22Rv1 (cell line): ENCODE results near the gene CBX5.

ENCODE experiments used
- ZFX ChIP-seq: fragments of 450-650 bp; IDR thresholded peaks from 2 replicates; pipeline ENCODE4 v1.6.1; 2017; ENCODE audit warnings: antibody characterized with exemption, borderline replicate concordance
- TF ChIP-seq, protein P1 (sequence below): fragments of 450-650 bp; IDR thresholded peaks from 2 replicates; pipeline ENCODE4 v1.5.1; 2017; ENCODE audit warnings: mild to moderate bottlenecking

DNA sequence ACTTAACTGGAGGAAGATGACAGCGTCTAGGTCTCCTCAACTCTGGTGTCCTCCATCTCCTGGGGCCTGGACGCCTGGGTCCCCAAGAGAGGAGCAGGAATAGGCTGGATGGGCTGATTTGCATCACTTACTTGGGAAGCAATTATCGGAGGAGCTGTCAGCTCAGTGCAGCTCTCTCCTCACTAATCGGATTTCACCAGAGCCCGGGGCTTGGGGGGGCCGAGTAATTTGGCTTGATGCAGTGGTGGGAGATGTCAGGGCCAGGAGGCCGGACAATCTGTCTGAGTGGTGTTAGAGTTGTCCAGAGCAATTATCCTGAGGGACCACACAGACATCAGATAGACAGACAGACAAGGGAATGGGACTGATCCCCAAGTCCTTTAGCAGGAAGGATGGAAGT lies 86.5 kb downstream of the CBX5 start:
- TF ChIP-seq, protein P1, sequence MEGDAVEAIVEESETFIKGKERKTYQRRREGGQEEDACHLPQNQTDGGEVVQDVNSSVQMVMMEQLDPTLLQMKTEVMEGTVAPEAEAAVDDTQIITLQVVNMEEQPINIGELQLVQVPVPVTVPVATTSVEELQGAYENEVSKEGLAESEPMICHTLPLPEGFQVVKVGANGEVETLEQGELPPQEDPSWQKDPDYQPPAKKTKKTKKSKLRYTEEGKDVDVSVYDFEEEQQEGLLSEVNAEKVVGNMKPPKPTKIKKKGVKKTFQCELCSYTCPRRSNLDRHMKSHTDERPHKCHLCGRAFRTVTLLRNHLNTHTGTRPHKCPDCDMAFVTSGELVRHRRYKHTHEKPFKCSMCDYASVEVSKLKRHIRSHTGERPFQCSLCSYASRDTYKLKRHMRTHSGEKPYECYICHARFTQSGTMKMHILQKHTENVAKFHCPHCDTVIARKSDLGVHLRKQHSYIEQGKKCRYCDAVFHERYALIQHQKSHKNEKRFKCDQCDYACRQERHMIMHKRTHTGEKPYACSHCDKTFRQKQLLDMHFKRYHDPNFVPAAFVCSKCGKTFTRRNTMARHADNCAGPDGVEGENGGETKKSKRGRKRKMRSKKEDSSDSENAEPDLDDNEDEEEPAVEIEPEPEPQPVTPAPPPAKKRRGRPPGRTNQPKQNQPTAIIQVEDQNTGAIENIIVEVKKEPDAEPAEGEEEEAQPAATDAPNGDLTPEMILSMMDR: no peak
- TF ChIP-seq ZFX: no peak
